ENCODE results near the gene ELF5. TPM values are rescaled to one million over a fixed set of nuclear protein-coding genes. Genes with fewer than 3 reads are reported as not detected.

Gene ELF5
- polyA plus RNA-seq, 1 experiment = not detected

GRCh38 chr11:34552270-34552669 is 38.7 kb upstream of the ELF5 start:
- H3K27me3 ChIP-seq (ENCODE audit: control insufficient read depth, insufficient read depth, low read length) = peaks cover 44% of the 10 kb centered on the region
- no peak overlapping the region for H3K27ac ChIP-seq (ENCODE audit: low read depth, low read length)
- no peak for TF ChIP-seq CTCF (IDR thresholded peaks at IDR 0.05; ENCODE audit: low read depth, low read length)
- POLR2A ChIA-PET = no interaction called here
- no peak overlapping the region for H3K4me3 ChIP-seq (ENCODE audit: low read depth, low read length)
- CTCF ChIA-PET = no interaction called here
- no peaks in the 10 kb centered on the region for H3K9me3 ChIP-seq (ENCODE audit: control insufficient read depth, insufficient read depth, low read length)
- no peak for DNase-seq (ENCODE audit: low read depth, low spot score)

- CTCF ChIA-PET = no interaction called here
- H3K9me3 ChIP-seq (ENCODE audit: control insufficient read depth, insufficient read depth, low read length) = no peaks in the 10 kb centered on the region
- no peak overlapping the region for H3K27ac ChIP-seq (ENCODE audit: low read depth, low read length)
Observed at GRCh38 chr11:34549271-34549670, 35.7 kb upstream of the ELF5 start.

GRCh38 chr11:34548278-34548677 is 34.7 kb upstream of the ELF5 start:
- peaks cover 44% of the 10 kb centered on the region for H3K27me3 ChIP-seq (ENCODE audit: control insufficient read depth, insufficient read depth, low read length)
- TF ChIP-seq CTCF (IDR thresholded peaks at IDR 0.05; ENCODE audit: low read depth, low read length) = no peak
- ChIA-PET CTCF (no interaction called here), POLR2A (no interaction called here)
- H3K4me3 ChIP-seq (ENCODE audit: low read depth, low read length) = no peak overlapping the region
- no peaks in the 10 kb centered on the region for H3K9me3 ChIP-seq (ENCODE audit: control insufficient read depth, insufficient read depth, low read length)
- H3K27ac ChIP-seq (ENCODE audit: low read depth, low read length) = no peak overlapping the region
- DNase-seq (ENCODE audit: low read depth, low spot score) = no peak

More at GRCh38 chr11:34549271-34549670, 35.7 kb upstream of the ELF5 start:
- TF ChIP-seq CTCF (IDR thresholded peaks at IDR 0.05; ENCODE audit: low read depth, low read length) = no peak
- peaks cover 42% of the 10 kb centered on the region for H3K27me3 ChIP-seq (ENCODE audit: control insufficient read depth, insufficient read depth, low read length)
- H3K4me3 ChIP-seq (ENCODE audit: low read depth, low read length) = no peak overlapping the region
- POLR2A ChIA-PET = no interaction called here
- DNase-seq (ENCODE audit: low read depth, low spot score) = no peak

GRCh38 chr11:34546511-34547209 is 33.1 kb upstream of the ELF5 start:
- TF ChIP-seq CTCF (IDR thresholded peaks at IDR 0.05; ENCODE audit: low read depth, low read length) = no peak
- DNase-seq (ENCODE audit: low read depth, low spot score) = no peak
- Histone ChIP-seq H3K9me3 (ENCODE audit: control insufficient read depth, insufficient read depth, low read length) (no peaks in the 10 kb centered on the region), H3K27me3 (ENCODE audit: control insufficient read depth, insufficient read depth, low read length) (peaks cover 45% of the 10 kb centered on the region), H3K4me3 (ENCODE audit: low read depth, low read length) (no peak overlapping the region), H3K27ac (ENCODE audit: low read depth, low read length) (no peak overlapping the region)
- ChIA-PET POLR2A (no interaction called here), CTCF (no interaction called here)

- peaks cover 50% of the 10 kb centered on the region for H3K27me3 ChIP-seq (ENCODE audit: control insufficient read depth, insufficient read depth, low read length)
- ChIA-PET CTCF (no interaction called here), POLR2A (no interaction called here)
- H3K27ac ChIP-seq (ENCODE audit: low read depth, low read length) = no peak overlapping the region
- no peaks in the 10 kb centered on the region for H3K9me3 ChIP-seq (ENCODE audit: control insufficient read depth, insufficient read depth, low read length)
- H3K4me3 ChIP-seq (ENCODE audit: low read depth, low read length) = no peak overlapping the region
- no peak for DNase-seq (ENCODE audit: low read depth, low spot score)
- no peak for TF ChIP-seq CTCF (IDR thresholded peaks at IDR 0.05; ENCODE audit: low read depth, low read length)
Observed at GRCh38 chr11:34542089-34542488, 28.5 kb upstream of the ELF5 start.

Measured in AG04450 (cell line).